Urothelium cell line (cell line): Measurements from ENCODE around the gene CRTC3.
A peak's percentile ranks its signal among the peaks of the same experiment; 100 is the strongest.
"Not testable (repeated sequence)": the region's sequence is repeated elsewhere in the genome, so short reads cannot be mapped to it uniquely, and the experiment has no call there.

Experiments
- DNase-seq: peaks from one replicate; pipeline ENCODE4 v3.0.0; 2011; ENCODE audit warnings: low spot score, mixed read lengths
- FAIRE-seq: peaks from 2 replicates; lab custom pipeline; 2011; peaks lifted over from hg19 to GRCh38; lab: Jason Lieb, UNC

CRTC3 gene, protein sequence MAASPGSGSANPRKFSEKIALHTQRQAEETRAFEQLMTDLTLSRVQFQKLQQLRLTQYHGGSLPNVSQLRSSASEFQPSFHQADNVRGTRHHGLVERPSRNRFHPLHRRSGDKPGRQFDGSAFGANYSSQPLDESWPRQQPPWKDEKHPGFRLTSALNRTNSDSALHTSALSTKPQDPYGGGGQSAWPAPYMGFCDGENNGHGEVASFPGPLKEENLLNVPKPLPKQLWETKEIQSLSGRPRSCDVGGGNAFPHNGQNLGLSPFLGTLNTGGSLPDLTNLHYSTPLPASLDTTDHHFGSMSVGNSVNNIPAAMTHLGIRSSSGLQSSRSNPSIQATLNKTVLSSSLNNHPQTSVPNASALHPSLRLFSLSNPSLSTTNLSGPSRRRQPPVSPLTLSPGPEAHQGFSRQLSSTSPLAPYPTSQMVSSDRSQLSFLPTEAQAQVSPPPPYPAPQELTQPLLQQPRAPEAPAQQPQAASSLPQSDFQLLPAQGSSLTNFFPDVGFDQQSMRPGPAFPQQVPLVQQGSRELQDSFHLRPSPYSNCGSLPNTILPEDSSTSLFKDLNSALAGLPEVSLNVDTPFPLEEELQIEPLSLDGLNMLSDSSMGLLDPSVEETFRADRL

DNA sequence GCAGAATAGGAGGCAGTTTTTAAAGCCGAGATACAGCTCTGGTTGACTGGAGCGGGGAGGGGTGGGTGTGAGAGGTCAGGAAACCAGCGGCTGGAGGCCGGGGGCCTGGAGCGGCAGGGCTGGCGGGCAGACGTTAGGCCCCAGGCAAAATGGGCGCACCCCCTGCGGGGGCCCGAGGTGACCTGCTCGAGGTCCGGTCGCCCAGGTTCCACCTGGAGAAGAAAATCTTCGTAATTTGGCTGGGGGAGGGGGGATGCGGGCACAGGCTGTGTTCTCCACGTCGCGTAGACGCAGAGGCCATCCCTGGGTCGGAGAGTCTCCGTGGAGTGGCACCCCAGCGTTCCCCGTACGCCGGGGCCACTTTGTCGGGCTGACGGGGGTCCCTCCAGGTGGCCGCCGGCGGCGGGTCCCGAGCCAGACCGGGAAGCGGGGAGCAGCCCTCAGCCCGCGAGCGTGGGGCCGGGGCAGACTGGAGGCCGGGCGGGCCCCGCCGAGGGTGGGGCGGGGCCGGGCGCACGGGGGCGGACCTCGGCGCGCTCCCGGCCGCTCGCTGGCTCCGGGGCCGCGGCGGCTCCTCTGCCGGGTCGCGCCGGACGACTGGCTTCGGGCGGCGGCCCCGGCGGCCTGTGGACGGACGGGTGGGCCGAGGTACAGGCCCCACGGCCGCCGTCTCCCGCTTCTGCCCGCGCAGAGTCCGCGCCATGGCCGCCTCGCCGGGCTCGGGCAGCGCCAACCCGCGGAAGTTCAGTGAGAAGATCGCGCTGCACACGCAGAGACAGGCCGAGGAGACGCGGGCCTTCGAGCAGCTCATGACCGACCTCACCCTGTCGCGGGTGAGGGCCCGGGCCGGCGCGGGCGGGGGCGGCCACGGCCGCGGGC lies at the start of gene CRTC3:
TSS of gene CRTC3 (plus strand) at position 553 of the 879 bp plus-strand sequence. CDS start at position 702, 149 bp downstream.
- peak; percentile 87 for DNase-seq
- no peak for FAIRE-seq

DNA sequence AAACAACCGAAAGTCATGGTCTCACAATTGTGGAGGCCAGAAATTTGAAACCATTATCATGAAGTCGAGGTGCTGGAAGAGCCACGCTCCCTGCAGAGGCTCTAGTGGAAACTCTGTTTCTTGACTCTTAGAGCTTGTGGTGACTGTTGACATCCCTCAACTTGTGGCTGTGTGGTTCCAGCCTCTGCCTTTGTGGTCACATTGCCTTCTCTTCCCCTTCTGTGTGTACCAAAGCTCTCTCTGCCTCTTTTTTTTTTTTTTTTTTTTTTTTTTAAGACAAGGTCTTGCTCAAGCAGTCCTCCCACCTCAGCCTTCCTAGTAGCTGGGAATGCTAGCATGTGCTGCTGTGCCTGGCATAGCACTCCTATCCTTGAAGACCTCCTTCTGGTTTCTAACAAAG lies 48.7 kb upstream of the CRTC3 start:
- DNase-seq = no peak

GRCh38 chr15:90482124-90483011 lies 47.4 kb upstream of the CRTC3 start:
- no peak for FAIRE-seq
- peak; percentile 30 for DNase-seq

More for the DNA sequence above, 48.7 kb upstream of the CRTC3 start:
- no peak for FAIRE-seq

DNA sequence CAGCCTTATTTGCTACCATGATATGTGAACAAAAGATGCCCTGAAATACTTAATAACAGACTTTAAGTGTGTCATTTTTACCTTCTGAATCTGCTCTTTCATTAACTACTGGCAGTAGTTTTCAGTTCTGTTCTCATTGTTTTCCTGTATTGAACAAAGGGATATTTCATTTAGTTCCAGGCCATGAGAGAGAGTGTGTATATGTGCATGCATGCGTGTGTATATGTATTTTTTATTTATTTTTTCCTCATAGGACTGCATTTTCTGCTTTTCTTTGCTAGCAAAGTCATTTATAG lies 46.8 kb upstream of the CRTC3 start:
- no peak for FAIRE-seq

DNA sequence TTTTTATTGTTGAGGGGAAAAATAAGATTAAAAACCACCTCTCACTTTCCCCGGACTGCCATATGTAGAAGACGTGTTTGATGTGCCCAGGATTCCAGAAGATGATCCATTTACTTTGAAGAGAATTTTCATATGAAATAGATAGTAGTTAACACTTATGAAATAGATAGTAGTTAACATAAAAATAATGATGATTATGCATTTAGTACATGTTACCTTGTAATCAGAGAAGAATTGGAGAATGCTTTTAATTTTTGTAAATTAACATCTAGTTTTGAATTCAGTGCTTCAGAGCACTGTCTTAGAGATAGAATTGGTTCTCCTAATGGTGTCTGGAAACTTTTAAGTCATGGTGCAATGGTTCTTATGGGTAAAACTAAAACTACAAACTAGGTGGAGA lies 46.1 kb upstream of the CRTC3 start:
- FAIRE-seq (no peak), DNase-seq (no peak)

More for the DNA sequence above, 46.8 kb upstream of the CRTC3 start:
- no peak for DNase-seq

DNA sequence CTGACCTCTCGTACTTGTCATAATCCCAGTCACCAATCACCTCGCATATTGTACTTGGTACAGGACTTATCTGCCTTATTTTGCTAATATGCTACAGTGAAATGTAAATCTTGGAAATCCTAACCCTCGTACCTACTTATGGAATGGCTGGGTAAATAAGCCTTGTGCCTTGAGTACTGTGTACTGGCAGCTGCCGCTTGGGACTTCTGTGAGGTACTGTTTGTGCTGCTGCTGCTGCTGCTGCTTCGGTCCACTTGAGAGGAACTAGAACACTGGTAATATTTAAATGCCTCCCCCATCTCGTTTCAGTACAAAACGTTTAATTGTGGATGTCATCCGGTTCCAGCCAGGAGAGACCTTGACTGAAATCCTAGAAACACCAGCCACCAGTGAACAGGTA lies 42.5 kb upstream of the CRTC3 start:
- FAIRE-seq (no peak), DNase-seq (no peak)

DNA sequence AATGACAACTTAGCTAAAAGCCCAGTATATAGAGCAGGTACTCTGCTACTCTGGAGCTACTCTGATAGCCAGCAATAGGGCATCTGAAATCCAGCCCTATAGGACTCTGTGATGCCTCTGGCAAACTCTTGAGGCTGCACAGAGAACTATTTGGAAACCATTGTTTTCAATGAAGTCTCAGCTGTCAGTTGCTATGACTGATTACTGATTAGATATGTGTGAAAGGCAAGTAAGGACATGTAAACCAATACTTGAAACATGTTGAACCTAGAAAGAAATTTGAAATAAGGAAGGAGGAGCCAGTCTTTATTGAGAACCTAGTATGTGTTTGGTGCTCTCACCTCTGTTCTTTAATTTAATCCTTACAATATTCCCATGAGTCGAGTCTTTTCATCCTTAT lies 40.2 kb upstream of the CRTC3 start:
- no peak for FAIRE-seq
- DNase-seq = no peak

DNA sequence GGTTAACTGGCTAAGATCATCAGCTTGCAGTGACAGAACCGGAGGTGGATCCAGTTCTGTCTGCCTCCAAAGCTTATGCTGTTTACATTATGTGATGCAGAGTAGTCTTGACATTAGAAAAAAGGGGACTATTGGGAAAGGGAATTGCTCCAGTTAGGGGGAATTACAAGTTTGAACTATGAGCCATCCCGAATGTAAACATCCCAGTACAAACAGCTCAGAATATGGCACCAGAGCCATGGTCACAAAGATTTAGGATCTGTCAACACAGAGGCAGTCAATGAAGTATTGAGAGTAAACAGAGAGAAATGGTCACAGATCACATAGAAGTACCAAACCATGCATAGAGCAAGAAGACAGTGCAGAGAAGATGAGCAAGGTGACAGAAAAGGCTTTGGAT lies 39.8 kb upstream of the CRTC3 start:
- DNase-seq = no peak

DNA sequence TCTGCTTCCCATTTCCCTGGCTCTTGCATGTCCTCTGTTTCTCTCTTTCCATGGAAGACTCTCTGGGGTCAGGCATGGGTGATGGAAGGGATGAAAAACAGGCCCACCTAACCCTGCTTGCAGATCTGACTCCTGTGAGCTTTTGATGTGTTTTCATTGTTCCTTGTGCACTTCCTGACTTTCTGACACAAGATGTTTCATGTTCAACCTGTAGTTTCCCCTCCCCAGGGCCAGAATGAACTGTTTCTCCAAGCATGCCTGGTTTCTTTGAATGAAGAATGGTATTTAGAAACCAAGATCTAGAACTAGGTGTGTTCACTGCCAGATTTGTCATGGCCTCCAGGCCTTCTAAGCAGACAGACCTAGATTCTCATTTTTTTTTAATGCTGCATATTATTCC lies 36.1 kb upstream of the CRTC3 start:
- DNase-seq (no peak), FAIRE-seq (no peak)

More for the DNA sequence above, 39.8 kb upstream of the CRTC3 start:
- no peak for FAIRE-seq

DNA sequence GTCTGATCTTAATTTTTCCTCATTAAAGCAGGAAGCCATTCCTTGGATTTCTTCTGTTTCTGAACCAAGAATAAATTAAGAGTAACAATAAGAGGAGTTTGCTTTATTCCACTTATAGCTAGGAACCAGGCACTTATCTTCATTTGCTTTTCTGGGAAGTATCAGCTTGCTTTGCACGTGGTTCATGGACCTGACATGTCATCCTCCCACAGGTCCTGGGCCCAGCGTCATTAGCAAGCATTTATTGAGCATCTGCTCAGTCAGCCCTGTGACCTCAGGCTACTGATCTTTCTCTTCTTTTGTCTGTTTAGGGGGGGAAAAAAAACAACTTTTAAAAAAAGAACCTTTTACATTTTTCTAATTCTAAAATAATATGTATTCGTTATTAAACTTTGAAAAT lies 34.7 kb upstream of the CRTC3 start:
- DNase-seq (no peak), FAIRE-seq (no peak)

DNA sequence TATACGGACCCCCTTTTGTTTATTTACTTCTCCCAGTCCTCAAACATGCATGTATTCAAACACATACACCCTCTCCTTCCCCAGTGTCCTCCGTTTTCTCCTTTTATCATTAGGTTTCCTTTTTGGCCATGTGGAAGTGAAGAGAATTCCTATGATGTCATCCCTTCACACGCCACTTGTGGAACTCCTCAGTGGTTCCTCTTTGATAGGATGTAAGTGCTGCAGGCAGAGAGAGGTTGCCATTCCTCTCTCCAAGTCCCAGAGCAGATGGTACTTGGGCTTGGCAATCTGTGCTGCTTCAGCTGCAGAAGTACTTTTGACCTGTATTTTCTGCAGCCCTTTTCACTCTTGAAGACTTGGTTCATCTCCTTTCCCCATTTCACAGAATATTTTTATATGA lies 32.9 kb upstream of the CRTC3 start:
- DNase-seq (no peak), FAIRE-seq (no peak)

DNA sequence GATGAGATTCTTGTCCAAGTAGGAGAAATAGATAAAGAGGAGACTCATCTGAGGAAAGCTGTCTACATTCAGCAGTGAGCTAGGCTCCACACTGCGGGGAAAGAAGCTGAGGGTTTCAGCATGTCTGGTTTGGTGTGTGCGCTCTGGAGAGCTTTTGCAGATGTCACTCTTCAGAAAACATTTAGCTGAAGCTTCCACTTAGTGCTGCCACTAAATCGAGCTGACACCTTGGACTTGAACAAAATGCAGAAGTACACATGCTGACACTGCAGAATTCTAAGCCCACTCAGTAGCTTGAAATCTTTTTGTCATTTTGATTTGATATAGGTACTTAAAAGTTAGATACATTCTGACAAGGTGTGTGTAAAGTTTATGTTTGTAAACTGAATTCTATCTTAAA lies 32.3 kb upstream of the CRTC3 start:
- FAIRE-seq (no peak), DNase-seq (no peak)

DNA sequence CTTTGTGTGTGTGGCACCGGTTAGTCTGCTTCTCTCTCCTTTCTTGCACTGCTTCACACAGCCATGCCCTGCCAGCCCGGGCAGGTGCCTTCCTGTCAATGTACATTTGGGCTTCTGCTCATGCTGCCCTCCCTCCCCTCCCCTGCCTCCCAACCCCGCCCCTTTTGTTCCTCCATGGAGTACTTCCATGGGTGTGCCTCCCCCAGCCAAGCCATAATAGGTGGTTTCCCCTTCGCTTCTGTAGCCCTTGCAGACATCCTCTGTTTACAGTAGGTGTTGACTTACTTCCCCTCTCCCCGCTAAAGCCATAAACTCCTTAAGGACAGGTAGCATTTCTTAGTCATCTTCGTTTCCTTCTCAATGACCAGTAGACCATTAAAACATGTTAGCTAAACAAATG lies 31.8 kb upstream of the CRTC3 start:
- no peak for FAIRE-seq

DNA sequence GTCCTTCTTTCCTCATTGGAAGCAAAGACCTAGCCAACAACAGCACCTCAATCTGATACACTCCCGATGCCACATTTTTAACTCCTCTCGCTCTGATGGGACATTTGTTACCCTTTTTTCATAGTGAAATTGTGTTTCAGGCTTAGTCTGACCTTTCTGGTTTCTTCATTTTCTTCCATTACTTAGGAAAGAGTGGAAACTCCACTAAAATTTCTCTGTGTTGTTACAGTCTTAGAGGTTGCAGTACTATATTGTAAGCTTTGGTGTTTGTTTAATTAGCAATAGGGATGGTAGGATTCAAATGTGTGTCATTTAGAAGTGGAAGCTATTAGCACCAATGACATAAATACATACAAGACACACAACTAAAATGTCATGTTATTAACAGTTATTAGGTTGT lies 29.6 kb upstream of the CRTC3 start:
- no peak for FAIRE-seq

More for the DNA sequence above, 31.8 kb upstream of the CRTC3 start:
- DNase-seq = no peak

GRCh38 chr15:90501898-90502297 lies 27.8 kb upstream of the CRTC3 start:
- no peak for FAIRE-seq

More for the DNA sequence above, 29.6 kb upstream of the CRTC3 start:
- no peak for DNase-seq

GRCh38 chr15:90510781-90511180 lies 18.9 kb upstream of the CRTC3 start:
- not testable (repeated sequence) for FAIRE-seq

More at GRCh38 chr15:90501898-90502297, 27.8 kb upstream of the CRTC3 start:
- DNase-seq = no peak

DNA sequence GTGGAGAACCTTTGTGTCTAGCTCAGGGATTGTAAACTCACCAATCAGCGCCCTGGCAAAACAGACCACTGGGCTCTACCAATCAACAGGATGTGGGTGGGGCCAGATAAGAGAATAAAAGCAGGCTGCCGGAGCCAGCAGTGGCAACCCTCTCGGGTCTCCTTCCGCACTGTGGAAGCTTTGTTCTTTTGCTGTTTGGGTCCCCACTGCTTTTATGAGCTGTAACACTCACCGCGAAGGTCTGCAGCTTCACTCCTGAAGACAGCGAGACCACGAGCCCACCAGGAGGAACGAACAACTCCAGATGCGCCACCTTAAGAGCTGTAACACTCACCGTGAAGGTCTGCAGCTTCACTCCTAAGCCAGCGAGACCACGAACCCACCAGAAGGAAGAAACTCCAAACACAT lies 18.5 kb upstream of the CRTC3 start:
- FAIRE-seq, DNase-seq: not testable (repeated sequence)

More at GRCh38 chr15:90510781-90511180, 18.9 kb upstream of the CRTC3 start:
- not testable (repeated sequence) for DNase-seq

DNA sequence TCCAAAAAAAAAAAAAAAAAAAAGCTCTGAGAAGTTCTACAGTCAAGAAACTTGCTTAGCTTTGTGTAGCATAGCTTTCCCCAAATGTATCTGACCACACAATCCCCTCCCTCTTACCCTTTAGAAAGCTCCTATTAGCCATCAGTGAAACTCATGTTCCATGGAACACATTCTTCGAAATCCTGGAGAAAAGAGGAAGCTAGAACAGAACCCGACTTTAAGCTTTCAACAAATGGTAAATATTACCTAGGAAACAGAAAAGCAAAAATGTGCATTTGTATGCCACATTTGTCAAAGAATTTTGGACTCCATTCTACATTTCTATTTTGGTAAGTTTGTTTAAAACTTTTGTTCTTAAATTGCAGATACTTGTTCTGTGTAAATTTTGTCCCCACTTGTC lies 17.4 kb upstream of the CRTC3 start:
- no peak for FAIRE-seq
- DNase-seq = no peak

DNA sequence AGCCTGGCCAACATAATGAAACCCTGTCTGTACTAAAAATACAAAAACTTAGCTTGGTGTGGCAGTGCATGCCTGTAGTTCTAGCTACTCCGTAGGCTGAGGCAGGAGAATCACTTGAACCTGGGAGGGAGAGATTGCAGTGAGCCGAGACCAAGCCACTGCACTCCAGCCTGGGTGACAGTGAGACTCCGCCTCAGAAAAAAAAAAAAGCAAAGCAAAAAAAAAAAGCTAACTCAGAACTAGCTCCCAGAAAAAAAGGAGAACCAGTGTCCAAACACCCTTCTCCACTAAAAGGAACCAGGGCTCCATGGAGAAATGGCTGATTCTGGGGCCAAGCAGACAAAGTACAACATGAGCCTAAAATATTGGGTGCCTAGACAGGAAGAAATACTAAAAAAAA lies 16.7 kb upstream of the CRTC3 start:
- DNase-seq (no peak), FAIRE-seq (no peak)

DNA sequence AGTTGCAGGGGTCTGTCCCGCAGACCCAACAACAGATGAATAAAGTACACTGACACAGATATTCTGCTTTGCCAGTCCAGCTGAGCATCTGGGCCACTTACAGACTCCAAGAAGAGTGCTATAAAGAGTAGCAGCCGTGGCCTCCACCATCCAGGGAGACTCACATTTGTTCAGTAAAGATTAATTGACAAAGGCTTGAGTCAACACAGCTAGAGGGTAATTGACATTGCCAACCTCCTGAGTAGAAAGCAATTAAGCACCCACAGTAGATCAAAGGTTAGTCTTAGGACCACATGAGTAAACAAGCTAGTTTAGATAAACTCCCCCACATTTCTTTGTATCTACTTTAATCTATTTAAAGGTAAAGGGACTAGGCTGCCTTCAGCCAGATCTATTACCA lies 16.3 kb upstream of the CRTC3 start:
- FAIRE-seq = no peak
- no peak for DNase-seq
